NCI-H69 (cell line): Measurements from ENCODE around the gene ABHD14A.

ENCODE experiments used
- DNase-seq: peaks from one replicate; lab custom pipeline; 2025; lab: John Stamatoyannopoulos, UW

Gene ABHD14A

GRCh38 chr3:51941463-51941797, 33.4 kb upstream of the ABHD14A start:
- DNase-seq, result no peak

DNA sequence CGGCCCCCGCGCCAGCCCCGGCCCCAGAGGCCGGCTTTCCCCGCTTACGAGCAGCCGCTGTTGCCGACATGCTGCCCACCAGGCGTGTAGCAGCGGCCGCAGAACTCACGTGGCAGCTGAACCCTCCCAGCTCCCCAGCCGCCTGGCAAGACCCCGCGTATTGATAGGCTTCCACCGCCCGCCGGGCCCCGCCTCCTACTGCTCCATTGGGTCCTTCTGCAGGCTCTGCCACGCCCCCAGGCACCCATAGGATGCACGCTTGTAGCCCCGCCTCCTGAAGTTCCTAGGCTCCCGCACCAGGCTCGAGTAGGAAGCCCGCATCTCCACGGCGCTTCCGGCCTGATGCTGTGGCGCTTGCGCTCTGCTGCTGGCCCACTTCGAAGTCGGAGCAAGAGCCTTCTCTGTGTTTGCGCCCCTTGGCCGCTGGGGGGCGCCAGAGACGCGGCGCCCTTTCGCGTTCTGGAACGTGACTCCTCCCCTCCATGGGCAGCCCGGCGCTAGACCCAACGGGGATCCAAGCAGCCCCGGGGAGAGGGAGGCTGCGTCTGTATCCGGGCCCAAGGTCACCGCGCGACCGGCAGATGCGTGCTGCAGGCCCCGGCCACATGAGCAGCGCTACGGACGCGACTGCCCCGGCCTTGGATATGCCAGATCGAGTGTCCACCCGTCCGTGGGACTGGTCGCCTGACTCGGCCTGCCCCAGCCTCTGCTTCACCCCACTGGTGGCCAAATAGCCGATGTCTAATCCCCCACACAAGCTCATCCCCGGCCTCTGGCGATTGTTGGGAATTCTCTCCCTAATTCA, 32.9 kb upstream of the ABHD14A start, which contains the start of the genes PARP3 and RRP9:
PARP3 (plus strand) TSS at position 566 of the 805 bp plus-strand sequence. CDS start 993 bp downstream, outside the sequence.
RRP9 (minus strand) TSS at position 107 of the 805 bp plus-strand sequence; CDS start at position 70, 37 bp downstream.
- DNase-seq, result peak; percentile 99

- DNase-seq, result no peak
These were observed 32.0 kb upstream of the ABHD14A start for GRCh38 chr3:51942603-51943450.

DNA sequence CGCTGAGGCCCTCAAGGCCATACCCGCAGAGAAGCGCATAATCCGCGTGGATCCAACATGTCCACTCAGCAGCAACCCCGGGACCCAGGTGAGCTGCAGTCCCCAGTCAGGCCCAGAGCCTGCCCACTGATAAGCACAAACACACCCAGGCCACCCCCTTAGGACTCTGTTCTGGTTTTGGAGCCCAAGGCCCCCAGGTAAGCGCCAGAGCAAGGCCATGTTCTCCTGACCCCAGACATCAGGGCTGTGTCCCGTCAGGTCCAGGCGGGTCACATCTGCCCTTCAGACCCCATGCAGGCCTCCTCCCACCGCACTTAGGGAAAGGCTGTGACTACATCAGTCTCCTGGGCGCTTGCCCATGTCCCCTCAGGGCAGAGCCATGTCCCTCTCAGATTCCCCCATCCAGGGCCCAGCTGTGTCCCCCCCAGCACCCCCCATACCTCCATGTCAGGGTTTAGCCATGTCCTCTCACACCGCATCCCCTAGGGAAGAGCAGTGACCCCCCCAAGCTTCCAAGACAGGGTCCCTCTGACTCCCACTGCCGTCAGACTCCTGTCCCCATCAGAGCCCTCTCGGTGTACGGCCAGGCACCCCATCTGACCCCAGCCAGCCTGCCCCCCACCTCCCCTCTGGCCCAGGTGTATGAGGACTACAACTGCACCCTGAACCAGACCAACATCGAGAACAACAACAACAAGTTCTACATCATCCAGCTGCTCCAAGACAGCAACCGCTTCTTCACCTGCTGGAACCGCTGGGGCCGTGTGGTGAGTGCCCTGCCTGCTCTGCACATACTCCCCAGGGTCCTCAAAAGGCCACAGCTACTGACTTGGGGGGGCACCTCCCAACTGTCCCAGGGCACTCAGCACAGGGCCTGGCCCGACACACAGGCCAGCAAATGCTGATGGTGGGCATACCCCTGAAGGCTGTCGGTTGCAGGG, 31.1 kb upstream of the ABHD14A start:
- DNase-seq, result no peak

DNA sequence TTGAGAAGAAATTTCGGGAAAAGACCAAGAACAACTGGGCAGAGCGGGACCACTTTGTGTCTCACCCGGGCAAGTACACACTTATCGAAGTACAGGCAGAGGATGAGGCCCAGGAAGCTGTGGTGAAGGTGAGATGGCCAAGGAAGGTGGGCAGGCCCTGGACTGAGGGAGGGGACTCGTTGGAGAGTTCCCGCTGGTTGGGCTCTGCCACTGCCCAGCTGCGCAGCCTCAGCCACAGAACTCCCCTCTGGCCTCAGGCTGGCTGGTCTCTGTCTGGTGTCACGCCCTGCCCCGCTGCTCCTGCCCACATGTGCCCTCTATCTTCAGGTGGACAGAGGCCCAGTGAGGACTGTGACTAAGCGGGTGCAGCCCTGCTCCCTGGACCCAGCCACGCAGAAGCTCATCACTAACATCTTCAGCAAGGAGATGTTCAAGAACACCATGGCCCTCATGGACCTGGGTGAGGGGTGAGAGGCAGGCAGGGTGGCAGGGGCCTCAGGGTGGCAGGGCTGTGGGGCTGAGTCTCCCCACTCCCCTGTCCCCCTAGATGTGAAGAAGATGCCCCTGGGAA, 30.3 kb upstream of the ABHD14A start:
- no peak for DNase-seq

DNA sequence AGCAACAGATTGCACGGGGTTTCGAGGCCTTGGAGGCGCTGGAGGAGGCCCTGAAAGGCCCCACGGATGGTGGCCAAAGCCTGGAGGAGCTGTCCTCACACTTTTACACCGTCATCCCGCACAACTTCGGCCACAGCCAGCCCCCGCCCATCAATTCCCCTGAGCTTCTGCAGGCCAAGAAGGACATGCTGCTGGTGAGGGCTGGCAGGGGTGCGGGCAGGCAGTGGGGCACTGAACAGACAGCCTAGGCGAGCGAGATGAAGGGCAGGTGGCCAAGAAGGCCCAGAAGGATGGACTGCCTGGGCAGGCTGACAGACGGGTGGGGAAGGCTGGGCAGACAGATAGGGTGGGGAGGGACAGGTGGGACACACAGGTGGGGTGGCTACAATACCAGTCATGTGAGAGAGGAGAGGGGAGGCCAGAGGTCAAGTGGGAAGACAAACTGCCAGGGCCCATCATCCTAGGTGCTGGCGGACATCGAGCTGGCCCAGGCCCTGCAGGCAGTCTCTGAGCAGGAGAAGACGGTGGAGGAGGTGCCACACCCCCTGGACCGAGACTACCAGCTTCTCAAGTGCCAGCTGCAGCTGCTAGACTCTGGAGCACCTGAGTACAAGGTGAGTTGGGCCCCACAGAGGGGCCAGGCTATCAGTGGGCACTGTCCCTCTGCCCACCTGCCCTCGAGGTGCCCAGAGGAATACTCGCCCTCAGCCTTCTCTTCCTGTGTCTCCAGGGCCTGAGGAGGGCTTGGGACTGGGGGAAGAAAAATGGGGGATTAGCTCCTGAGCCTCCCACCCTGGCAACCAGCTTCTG, 29.6 kb upstream of the ABHD14A start:
- no peak for DNase-seq

DNA sequence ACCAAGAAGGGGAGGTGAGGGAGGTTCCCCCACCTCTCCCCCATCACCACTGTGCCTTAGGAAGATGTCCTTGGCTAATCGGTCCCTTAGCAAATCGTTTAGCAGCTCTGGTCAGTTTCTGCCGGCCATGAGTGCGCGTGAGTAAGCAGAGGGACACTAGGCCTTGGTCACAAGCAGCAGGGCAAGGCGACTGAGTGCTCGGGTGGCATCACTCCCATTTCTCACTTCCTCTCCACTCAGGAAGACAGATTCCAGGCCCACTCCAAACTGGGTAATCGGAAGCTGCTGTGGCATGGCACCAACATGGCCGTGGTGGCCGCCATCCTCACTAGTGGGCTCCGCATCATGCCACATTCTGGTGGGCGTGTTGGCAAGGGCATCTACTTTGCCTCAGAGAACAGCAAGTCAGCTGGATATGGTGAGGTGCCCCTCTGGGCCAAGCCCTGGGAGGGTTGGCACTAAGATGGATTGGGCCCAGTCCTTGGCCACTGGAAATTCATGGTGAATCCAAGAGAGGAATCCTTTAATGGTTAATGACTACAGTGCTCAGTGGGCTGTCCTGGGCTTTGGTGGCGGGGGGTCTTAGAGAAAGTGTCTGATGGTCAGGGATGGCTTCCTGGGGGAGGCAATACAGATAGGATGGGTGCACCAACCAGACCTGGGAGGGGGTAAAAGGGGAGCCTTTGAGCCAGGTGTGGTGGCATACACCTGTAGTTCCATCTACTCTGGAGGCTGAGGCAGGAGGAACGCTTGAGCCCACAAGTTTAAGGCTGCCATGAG, 28.7 kb upstream of the ABHD14A start:
- DNase-seq, result no peak

DNA sequence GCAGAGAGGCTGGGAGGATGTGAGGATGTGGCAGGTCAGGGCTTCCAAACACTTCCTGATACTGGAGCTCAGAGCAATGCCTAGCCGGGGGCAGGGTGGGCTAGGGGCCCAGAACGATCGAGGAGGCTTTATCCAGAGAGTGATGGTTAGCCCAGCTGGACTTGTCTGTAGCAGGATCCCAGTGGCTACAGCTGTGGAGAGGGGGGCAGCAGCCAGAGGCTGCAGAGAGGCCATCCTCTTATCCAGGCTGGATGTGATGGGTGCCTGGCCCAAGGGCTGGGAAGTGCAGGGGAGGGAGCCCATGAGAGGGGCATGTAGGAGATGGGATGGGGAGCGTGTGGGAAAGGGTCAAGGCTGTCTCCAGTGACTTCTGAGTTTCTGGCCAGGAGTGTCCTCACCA, 28.1 kb upstream of the ABHD14A start:
- DNase-seq, result no peak

- no peak for DNase-seq
These were observed 27.5 kb upstream of the ABHD14A start for GRCh38 chr3:51947215-51947900.

DNA sequence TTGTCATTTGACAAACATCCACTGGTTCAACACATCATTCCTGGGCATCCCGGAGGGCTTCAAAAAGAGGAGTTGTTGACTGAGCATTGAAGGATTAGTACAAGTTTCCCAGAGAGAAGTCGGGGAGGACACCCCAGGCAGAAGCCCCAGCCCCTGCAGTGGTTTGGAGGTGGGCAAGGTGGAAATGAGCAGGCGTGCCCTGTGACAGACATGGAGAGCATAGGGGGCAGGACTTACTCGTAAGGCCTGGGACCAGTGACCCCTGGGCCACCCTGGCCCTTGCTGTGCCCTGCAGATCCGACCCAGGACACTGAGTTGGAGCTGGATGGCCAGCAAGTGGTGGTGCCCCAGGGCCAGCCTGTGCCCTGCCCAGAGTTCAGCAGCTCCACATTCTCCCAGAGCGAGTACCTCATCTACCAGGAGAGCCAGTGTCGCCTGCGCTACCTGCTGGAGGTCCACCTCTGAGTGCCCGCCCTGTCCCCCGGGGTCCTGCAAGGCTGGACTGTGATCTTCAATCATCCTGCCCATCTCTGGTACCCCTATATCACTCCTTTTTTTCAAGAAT, 26.8 kb upstream of the ABHD14A start:
- no peak for DNase-seq

DNA sequence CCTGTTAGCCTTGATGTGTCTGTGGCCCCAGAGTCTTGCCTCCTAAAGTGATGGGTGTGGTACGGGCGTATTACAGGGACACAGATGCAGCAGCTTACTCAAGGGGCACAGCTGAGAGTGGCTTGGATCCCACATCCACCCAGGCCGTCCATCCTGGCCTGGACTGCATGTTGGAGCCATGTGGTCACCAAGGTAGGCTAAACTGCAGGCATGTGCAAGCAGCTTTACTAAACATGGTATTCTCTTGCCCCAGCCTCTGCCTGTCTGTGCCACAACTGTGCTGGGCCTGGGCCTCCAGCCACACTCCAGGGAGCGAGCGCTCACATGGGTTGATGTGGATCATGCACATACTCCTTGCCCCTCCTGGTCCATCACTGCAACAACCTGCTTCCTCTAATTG, 25.7 kb upstream of the ABHD14A start:
- DNase-seq, result no peak

GRCh38 chr3:51950899-51951298, 24.0 kb upstream of the ABHD14A start:
- no peak for DNase-seq

DNA sequence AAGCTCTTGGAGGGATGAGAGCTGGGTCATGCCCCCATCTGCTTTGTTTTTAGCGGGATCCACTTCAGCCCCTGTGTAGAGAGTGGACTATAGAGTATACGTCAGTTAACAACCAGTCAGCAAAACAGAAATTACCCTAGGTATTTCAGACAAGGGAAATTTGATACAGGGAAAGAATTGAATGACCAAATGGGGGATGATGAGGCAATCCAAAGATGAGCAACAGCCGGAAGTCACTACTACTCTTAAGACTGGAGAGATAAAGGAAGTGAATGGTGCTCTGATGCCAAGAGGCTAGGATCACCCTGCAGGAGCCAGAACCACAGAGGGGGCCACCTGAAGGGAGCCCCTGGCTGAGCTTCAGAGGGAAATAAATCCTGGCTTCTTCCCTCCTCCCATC, 21.4 kb upstream of the ABHD14A start:
- peak; percentile 58 for DNase-seq

DNA sequence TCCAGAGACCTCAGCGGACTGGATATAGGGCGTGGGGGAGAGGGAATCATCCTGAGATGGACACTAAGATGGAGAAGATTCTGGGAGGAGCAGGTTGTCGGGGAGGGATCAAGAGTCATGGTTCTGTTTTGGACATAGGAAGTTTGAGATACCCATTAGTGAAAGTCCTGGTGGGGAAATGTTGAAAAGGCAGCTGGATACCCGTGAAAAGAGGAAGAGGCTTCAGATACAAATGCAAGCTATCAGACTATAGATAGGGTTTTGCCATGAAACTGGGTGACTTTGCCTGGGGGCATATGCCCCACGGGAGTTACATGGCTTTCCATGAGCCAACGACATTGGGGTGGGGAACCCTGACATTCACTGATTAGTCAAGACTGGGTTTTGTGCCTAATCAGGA, 20.8 kb upstream of the ABHD14A start:
- no peak for DNase-seq

DNA sequence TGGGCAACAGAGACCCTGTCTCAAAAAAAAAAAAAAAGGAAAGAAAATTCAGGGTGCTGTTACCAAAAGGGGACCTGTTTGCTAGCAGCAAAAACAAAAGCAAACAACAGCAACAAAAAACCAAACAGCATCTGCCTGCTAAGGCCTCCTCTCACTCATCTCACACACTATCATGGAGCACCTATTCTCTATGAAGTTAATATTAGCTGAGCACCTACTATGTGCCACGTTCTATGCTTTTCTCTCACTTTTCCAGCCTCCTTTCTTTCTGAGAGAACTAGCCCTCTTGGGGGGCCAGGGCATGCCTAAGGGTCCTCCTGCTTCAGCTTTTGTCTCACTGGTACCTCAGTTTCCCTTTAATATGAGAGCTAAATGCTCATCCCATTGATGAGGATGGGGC, 20.2 kb upstream of the ABHD14A start:
- DNase-seq, result no peak

- peak; percentile 28 for DNase-seq
These were observed 19.5 kb upstream of the ABHD14A start, which contains the start of gene GPR62 for GRCh38 chr3:51955175-51955892. TSS of gene GPR62 (plus strand) at chr3:51955381. CDS start at chr3:51955653, 272 bp downstream.

DNA sequence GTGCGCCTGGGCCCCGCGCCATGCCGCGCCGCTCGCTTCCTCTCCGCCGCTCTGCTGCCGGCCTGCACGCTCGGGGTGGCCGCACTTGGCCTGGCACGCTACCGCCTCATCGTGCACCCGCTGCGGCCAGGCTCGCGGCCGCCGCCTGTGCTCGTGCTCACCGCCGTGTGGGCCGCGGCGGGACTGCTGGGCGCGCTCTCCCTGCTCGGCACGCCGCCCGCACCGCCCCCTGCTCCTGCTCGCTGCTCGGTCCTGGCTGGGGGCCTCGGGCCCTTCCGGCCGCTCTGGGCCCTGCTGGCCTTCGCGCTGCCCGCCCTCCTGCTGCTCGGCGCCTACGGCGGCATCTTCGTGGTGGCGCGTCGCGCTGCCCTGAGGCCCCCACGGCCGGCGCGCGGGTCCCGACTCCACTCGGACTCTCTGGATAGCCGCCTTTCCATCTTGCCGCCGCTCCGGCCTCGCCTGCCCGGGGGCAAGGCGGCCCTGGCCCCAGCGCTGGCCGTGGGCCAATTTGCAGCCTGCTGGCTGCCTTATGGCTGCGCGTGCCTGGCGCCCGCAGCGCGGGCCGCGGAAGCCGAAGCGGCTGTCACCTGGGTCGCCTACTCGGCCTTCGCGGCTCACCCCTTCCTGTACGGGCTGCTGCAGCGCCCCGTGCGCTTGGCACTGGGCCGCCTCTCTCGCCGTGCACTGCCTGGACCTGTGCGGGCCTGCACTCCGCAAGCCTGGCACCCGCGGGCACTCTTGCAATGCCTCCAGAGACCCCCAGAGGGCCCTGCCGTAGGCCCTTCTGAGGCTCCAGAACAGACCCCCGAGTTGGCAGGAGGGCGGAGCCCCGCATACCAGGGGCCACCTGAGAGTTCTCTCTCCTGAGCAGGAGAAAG, 18.7 kb upstream of the ABHD14A start:
- no peak for DNase-seq
